Measurements from ENCODE around the gene DNAI2. TPM values are rescaled to one million over a fixed set of nuclear protein-coding genes. Genes with fewer than 3 reads are reported as not detected.

Gene DNAI2
- total and polyA plus RNA-seq, 8 donors: 0.77 to 6.6 (median 4.1) TPM; not detected in 1

DNA sequence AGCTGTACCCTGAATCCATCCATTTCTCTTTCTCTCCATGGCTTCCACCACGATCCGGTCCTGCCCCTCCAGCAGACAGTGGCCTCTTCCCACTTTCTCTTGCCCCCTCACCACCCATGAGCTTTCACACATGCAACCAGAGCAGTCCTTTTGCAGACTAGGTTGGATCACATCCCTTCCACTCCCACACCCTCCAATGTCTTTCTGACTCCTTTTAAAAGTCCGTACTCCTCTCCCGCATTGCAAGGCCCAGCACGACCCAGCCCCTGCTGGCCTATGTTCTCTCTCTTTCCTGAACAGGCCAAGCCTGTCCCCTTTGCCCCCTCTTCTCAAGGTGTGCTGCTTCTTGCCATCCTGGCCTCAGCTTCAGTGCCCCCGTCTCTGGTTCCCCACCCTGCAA lies 22.5 kb upstream of the DNAI2 start:
- ATAC-seq (no peak), DNase-seq (peak in 1 of 4 donors; percentile 30)
- TF ChIP-seq, protein P1, sequence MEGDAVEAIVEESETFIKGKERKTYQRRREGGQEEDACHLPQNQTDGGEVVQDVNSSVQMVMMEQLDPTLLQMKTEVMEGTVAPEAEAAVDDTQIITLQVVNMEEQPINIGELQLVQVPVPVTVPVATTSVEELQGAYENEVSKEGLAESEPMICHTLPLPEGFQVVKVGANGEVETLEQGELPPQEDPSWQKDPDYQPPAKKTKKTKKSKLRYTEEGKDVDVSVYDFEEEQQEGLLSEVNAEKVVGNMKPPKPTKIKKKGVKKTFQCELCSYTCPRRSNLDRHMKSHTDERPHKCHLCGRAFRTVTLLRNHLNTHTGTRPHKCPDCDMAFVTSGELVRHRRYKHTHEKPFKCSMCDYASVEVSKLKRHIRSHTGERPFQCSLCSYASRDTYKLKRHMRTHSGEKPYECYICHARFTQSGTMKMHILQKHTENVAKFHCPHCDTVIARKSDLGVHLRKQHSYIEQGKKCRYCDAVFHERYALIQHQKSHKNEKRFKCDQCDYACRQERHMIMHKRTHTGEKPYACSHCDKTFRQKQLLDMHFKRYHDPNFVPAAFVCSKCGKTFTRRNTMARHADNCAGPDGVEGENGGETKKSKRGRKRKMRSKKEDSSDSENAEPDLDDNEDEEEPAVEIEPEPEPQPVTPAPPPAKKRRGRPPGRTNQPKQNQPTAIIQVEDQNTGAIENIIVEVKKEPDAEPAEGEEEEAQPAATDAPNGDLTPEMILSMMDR (IDR thresholded peaks at IDR 0.05): no peak
- H3K27ac ChIP-seq: no peak overlapping the region
- H3K27me3 ChIP-seq: no peaks in the 10 kb centered on the region
- no peak overlapping the region for H3K4me3 ChIP-seq
- intact Hi-C loops (cut with DNase I): no loop called here
- H3K9me3 ChIP-seq: no peaks in the 10 kb centered on the region
- H3K4me1 ChIP-seq: no peaks in the 10 kb centered on the region
- peaks cover 0 to 6% of the 10 kb centered on the region in 2 donors for H3K36me3 ChIP-seq

DNA sequence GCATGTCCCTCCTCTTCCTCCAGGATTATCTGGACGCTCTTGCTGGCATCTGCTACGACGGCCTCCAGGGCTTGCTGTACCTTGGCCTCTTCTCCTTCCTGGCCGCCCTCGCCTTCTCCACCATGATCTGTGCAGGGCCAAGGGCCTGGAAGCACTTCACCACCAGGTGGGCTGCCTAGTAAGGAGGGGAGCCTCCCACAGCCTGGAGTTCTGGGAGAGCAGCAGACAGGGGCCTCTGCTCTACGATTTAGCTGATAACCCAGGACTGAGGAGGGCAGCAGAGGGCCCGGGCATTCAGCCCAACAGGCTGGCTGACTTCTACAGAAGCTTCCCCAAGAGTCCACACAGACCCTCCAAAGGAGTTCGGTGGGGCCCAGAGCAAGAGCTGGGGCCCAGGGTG lies 21.8 kb upstream of the DNAI2 start:
- H3K4me1 ChIP-seq: no peaks in the 10 kb centered on the region
- DNase-seq: peak in 1 of 4 donors; percentile 31
- H3K36me3 ChIP-seq: peaks cover 0 to 6% of the 10 kb centered on the region in 2 donors
- intact Hi-C loops (cut with DNase I): no loop called here
- ATAC-seq: no peak
- no peaks in the 10 kb centered on the region for H3K9me3 ChIP-seq
- TF ChIP-seq, protein P1 (IDR thresholded peaks at IDR 0.05): no peak
- H3K27ac ChIP-seq: no peak overlapping the region
- no peak overlapping the region for H3K4me3 ChIP-seq
- no peaks in the 10 kb centered on the region for H3K27me3 ChIP-seq

DNA sequence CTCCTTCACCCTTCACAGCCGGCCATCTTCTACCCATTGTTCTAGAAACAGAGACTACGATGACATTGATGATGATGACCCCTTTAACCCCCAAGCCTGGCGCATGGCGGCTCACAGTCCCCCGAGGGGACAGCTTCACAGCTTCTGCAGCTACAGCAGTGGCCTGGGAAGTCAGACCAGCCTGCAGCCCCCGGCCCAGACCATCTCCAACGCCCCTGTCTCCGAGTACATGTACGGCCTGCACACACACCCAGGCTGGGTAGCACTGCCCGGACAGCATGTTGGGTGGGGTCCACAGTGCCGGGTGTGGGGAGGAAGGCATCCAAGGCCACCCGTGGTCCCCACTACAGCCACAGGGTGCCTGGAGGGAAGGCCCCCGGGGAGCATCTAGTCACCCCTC lies 21.0 kb upstream of the DNAI2 start:
- TF ChIP-seq, protein P1 (IDR thresholded peaks at IDR 0.05): no peak
- H3K27me3 ChIP-seq: no peaks in the 10 kb centered on the region
- H3K27ac ChIP-seq: no peak overlapping the region
- H3K4me3 ChIP-seq: no peak overlapping the region
- peaks cover 0 to 6% of the 10 kb centered on the region in 2 donors for H3K36me3 ChIP-seq
- ATAC-seq: no peak
- no peaks in the 10 kb centered on the region for H3K4me1 ChIP-seq
- peak in 1 of 4 donors; percentile 70 for DNase-seq
- intact Hi-C loops (cut with DNase I): no loop called here
- H3K9me3 ChIP-seq: no peaks in the 10 kb centered on the region

DNA sequence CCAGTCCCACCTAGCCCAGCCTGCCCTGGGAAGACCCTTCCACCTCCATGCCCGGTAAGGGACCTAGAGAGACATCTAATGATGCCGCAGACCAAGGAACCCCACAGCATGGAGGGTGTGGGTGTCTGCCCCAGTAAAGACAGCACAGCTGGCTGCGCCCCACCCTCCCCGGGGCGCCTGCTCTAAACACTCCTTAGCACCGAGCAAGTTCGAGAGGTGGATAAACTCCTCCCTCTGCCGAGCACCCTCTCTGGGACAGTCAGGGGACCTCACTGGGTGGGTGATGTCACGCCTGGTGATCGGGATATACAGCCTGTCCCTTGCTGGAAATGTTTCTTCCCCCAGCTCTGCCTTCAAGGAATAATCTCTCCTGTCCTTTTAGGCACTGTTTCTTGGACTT lies 16.7 kb upstream of the DNAI2 start:
- TF ChIP-seq, protein P1 (IDR thresholded peaks at IDR 0.05): no peak
- intact Hi-C loops (cut with DNase I): no loop called here
- H3K27ac ChIP-seq: no peak overlapping the region
- no peaks in the 10 kb centered on the region for H3K4me1 ChIP-seq
- ATAC-seq: no peak
- no peaks in the 10 kb centered on the region for H3K27me3 ChIP-seq
- peaks cover 0 to 4% of the 10 kb centered on the region in 2 donors for H3K36me3 ChIP-seq
- DNase-seq: peak in 1 of 4 donors; percentile 29
- no peak overlapping the region for H3K4me3 ChIP-seq
- no peaks in the 10 kb centered on the region for H3K9me3 ChIP-seq

DNA sequence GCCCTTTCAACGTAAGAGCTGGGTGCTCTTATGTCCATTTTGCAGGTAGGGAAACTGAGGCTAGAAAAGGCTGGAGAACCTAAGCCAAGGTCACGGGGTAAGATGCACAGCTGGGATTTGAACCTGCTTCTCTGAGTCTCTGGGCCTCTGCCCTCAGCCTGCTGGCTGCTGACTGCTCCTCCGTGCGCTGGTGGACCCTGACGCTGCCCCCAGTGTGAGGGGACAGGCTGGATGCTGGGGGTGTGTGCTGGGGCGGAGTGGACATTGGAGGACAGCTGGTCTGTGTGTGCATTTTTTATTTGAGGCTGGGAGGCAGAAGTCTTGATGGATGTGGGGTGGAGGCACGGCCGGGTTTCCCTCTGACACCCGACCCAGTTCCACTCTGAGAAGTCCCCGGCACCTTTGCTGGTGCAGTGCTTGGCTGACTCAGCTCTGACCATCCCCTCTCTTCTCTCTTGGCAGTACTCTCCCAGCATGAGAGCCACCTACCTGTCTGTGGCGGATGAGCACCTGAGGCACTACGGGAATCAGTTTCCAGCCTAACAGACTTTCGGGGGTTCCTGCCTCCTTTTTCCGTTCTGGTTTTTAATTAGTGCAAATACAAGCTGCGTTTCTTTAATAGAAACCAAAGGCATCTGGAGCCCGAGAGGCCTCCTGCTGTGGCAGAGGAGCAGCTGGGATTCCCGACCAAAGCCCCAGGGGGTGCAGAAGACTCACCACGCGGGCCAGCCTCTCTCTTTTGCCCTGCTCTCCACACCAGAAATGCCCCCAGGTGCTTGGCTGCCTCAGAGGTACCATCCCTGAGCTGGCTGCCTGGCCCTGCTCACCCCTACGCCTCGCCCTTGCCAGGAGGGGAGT lies 14.1 kb upstream of the DNAI2 start:
- H3K9me3 ChIP-seq: no peaks in the 10 kb centered on the region
- no peaks in the 10 kb centered on the region for H3K36me3 ChIP-seq
- H3K27ac ChIP-seq: no peak overlapping the region
- ATAC-seq (no peak), DNase-seq (no peak)
- H3K4me1 ChIP-seq: no peaks in the 10 kb centered on the region
- intact Hi-C loops (cut with DNase I): no loop called here
- H3K27me3 ChIP-seq: no peaks in the 10 kb centered on the region
- H3K4me3 ChIP-seq: no peak overlapping the region
- TF ChIP-seq, protein P1 (IDR thresholded peaks at IDR 0.05): no peak
